VCaP (cell line): ENCODE data around the gene OR6P1.

Experiments
- H3K27ac ChIP-seq: fragments of 450-650 bp; 2 replicates; pipeline ENCODE4 v1.5.1; 2017
- CTCF ChIP-seq: fragments of 450-650 bp; conservative IDR thresholded peaks from 2 replicates; pipeline ENCODE4 v1.5.1; 2017; ENCODE audit warnings: mild to moderate bottlenecking, moderate library complexity

The OR6P1 gene

GRCh38 chr1:158552296-158552695, 18.1 kb downstream of the OR6P1 start:
- H3K27ac ChIP-seq: no peak overlapping the region
- no peak for TF ChIP-seq CTCF

DNA sequence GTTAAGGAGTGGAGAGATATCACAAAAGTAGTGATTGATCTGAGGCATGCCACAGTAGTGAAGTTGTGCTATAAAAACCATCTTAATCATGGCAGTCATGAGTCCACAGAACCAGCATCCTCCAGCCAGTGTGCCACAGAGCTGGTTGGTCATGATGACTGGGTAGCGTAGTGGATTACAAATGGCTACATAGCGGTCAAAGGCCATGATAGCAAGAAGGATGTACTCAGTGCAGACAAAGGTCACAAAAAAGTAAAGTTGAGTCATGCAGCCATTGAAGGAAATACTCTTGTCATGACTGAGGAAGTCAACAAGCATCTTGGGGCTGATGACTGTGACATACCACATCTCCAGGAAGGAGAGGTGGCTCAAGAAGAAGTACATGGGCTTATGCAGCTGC, 22.8 kb downstream of the OR6P1 start:
- H3K27ac ChIP-seq: no peak overlapping the region
- TF ChIP-seq CTCF: no peak

GRCh38 chr1:158537609-158538008, 32.8 kb downstream of the OR6P1 start:
- TF ChIP-seq CTCF: no peak
- H3K27ac ChIP-seq: no peak overlapping the region

DNA sequence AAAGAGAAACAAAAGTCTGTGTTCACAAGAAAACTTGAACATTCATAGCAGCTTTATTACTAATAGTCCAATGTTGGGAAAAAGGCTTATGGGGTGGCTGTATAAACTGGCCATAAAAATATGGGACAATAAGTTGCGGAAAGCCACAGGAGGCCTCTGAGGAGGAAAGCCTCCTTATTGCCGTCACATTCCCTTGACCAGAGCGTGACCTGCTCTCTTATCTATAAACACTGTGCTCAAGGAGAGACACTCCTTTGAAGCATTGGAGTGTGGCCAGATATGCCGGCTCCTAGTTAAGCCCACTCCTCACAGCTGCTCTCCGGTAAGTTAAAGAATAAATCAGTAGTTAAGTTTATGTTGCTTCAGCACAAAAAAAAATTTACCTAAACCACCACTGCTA, 35.9 kb downstream of the OR6P1 start:
- TF ChIP-seq CTCF: no peak
- no peak overlapping the region for H3K27ac ChIP-seq

DNA sequence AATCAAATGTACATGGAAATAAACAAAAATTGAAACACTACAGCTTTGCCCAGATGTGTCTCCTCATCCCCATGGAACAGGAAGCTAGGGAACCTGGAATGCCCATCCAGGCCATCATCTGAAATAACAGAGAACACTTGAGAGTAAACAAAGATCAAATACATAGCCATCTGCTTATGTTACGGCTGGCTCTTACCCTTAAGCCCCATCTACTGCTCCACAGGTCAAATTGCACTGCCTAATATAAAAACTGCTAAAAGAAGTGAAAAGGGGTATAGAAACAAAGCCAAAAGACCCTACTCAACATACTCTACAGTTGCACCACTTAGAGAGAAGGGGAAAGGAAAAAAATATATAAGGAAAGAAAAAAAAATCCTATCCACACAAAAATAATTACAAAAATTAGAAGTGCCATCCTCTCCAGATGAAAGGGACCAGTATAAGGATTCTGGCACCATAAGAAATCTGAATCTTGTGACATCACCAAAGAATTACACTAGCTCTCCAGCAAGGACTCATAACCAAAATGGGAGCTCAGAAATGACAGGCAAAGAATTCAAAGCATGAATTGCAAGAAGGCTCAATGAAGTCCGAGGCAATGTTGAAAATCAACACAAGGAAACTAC, 43.1 kb downstream of the OR6P1 start:
- no peak for TF ChIP-seq CTCF
- no peak overlapping the region for H3K27ac ChIP-seq

DNA sequence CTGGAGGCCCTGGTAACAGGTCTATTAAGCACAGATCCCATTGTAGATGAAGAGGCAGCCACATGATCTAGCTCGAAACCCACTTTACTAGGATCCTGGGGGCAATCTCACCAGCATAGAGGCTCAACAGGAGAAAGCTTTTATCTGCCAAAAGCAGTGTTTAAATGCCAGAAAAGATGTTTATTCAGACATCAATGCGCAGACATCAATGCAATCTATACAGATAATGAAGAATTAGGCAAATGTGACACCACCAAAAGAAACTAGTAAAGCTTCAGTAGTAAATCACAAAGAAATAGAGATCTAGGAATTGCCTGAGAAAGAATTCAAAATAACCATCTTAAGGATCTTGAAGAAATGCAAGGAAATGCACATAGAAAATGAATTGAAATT, 48.7 kb downstream of the OR6P1 start:
- TF ChIP-seq CTCF: no peak
- no peak overlapping the region for H3K27ac ChIP-seq

DNA sequence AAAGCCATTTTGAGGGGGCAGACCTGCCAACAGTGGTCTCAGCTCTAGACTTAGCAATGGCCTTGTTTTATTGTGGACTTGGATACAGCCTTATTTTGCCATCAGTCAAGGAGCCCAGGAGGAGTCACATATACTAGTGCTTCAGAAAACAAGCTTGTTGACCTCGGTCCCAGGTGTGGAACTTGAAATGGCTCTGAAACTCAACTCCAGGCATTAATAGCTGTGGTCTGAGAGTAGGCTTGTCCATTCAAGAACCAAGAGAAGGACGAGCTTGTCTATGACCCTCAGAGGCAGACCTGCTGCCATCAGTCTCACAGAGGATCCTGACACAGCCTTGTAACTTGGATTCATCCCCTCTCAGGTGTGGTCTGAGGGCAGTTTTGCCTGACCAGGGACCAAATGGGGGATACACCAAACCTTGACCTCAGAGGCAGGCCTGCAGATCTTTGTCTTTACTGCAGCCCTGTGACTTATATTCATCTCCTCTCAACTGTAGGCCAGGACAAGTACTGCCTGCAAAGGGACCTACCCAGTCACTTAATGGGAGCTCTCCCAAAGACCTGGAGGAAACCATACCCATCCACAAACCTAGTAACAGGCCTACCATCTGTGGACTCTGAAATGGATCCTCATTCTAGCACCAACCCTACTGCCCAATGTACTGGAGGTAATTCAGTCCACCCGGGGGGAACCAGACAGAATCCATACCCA, 49.3 kb downstream of the OR6P1 start:
- H3K27ac ChIP-seq: no peak overlapping the region
- TF ChIP-seq CTCF: no peak
